K562 (cell line): ENCODE results near the gene DBT. TPM values are rescaled to one million over a fixed set of nuclear protein-coding genes. Genes with fewer than 3 reads are reported as not detected.

Experiments used
- ATAC-seq: fragments of 200-7000 bp; cut with Tn5 transposase; 3 replicates; pipeline ENCODE4 v1.9.1; 2020; ENCODE audit warnings: moderate library complexity
- Bru-seq: library from RNA; stranded (reverse); fragments of 400-500 nt; gene quantifications from one replicate; lab custom pipeline; 2021; lab: Mats Ljungman, UMichigan
- BruChase-seq, 2 experiments: library from RNA; stranded (reverse); fragments of 400-500 nt; gene quantifications; one replicate each; lab custom pipeline; 2021; lab: Mats Ljungman, UMichigan
- BruUV-seq: library from RNA; stranded (reverse); fragments of 400-500 nt; replicated peaks from 2 replicates; lab custom pipeline; 2021; lab: Mats Ljungman, UMichigan
- CTCF ChIA-PET: fragments of 300-600 bp; formaldehyde crosslinking; extraction: SDS; loops from one replicate; lab custom pipeline; 2021; ENCODE audit warnings: low intra/inter-chr PET ratio; lab: Yijun Ruan, JAX
- POLR2A ChIA-PET: fragments of 300-600, 350-650 bp; sonication (Branson Sonifier 250); formaldehyde crosslinking; extraction: SDS; loops from one replicate; lab custom pipeline; 2021; ENCODE audit warnings: antibody characterized with exemption, inconsistent platforms; lab: Yijun Ruan, JAX
- DNase-seq, 4 experiments: peaks; one replicate each; pipeline versions ENCODE4 v3.0.0 to v3.0.0-alpha.2; 2011 to 2018; ENCODE audit warnings: low spot score in 3 of 4, mixed read lengths in 3 of 4; ENCODE audit errors: extremely low read depth in 1 of 4
- FAIRE-seq: peaks from 2 replicates; lab custom pipeline; 2011; peaks lifted over from hg19 to GRCh38; lab: Jason Lieb, UNC
- H2AFZ ChIP-seq: 2 replicates; pipeline ENCODE4 v1.6.0; 2011; ENCODE audit warnings: low read depth, low read length, control low read depth, inconsistent platforms
- H3K27ac ChIP-seq: fragments of 200-600 bp; 3 replicates; pipeline ENCODE4 v1.8.0; 2011; ENCODE audit warnings: low read depth, mild to moderate bottlenecking, control low read depth, inconsistent platforms, low read length, moderate library complexity, mixed read lengths; ENCODE audit errors: extremely low read depth
- H3K27me3 ChIP-seq, 2 experiments: fragments of 300-600 bp in 1 of 2; 2 replicates in 1 of 2; 3 replicates in 1 of 2; pipeline versions ENCODE4 v1.6.0 to v1.8.0; 2011; ENCODE audit warnings: inconsistent platforms in 2 of 2, low read length in 2 of 2, mild to moderate bottlenecking in 1 of 2, mixed read lengths in 1 of 2, moderate library complexity in 1 of 2; ENCODE audit not compliant: control insufficient read depth in 2 of 2, insufficient read depth in 2 of 2
- H3K36me3 ChIP-seq: fragments of 300-600 bp; 3 replicates; pipeline ENCODE4 v1.8.0; 2011; ENCODE audit warnings: mild to moderate bottlenecking, low read length, inconsistent platforms; ENCODE audit not compliant: control insufficient read depth, insufficient read depth
- H3K4me1 ChIP-seq, 2 experiments: fragments of 200-600 bp in 1 of 2; replicated peaks in 1 of 2; 2 replicates in 1 of 2; 3 replicates in 1 of 2; pipeline versions ENCODE4 v1.5.1 to v1.8.0; 2011; ENCODE audit warnings: inconsistent platforms in 2 of 2, low read length in 2 of 2, mild to moderate bottlenecking in 1 of 2, mixed read lengths in 1 of 2, moderate library complexity in 1 of 2; ENCODE audit not compliant: control insufficient read depth in 2 of 2, insufficient read depth in 2 of 2
- H3K4me2 ChIP-seq: 2 replicates; pipeline ENCODE4 v1.6.1; 2011; ENCODE audit warnings: low read length, control low read depth, inconsistent platforms, mixed read lengths; ENCODE audit not compliant: insufficient read depth
- H3K4me3 ChIP-seq: fragments of 200-600 bp; sonication (generic), shearing (Covaris generic); 2 replicates; pipeline ENCODE4 v1.5.1; 2016; ENCODE audit warnings: control low read depth, inconsistent platforms
- H3K79me2 ChIP-seq: fragments of 200-600 bp; 3 replicates; pipeline ENCODE4 v1.8.0; 2011; ENCODE audit warnings: low read length, inconsistent platforms; ENCODE audit not compliant: control insufficient read depth, insufficient read depth
- H3K9ac ChIP-seq, 2 experiments: 2 replicates each; pipeline versions ENCODE4 v1.6.0 to v1.6.1; 2011; ENCODE audit warnings: low read depth in 2 of 2, low read length in 2 of 2, control low read depth in 1 of 2, inconsistent platforms in 1 of 2, mild to moderate bottlenecking in 1 of 2, mixed read lengths in 1 of 2; ENCODE audit not compliant: insufficient read depth in 1 of 2
- H3K9me1 ChIP-seq: one replicate; pipeline ENCODE4 v1.6.0; 2011; ENCODE audit warnings: inconsistent platforms, mild to moderate bottlenecking, low read length, moderate library complexity; ENCODE audit not compliant: control insufficient read depth, insufficient read depth
- H3K9me3 ChIP-seq: replicated peaks from 2 replicates; pipeline ENCODE4 v1.5.1; 2011; ENCODE audit warnings: low read depth, low read length, inconsistent platforms; ENCODE audit not compliant: control insufficient read depth, insufficient read depth
- H4K20me1 ChIP-seq: replicated peaks from 2 replicates; pipeline ENCODE4 v1.6.1; 2011; ENCODE audit warnings: low read length, inconsistent platforms, mixed read lengths; ENCODE audit not compliant: control insufficient read depth, insufficient read depth
- BACH1 ChIP-seq: fragments of 200-800 bp; sonication (Bioruptor generic); IDR thresholded peaks from 2 replicates; pipeline ENCODE4 v1.6.1; 2016; ENCODE audit warnings: missing genetic modification characterization, missing compliant biosample characterization
- CBFA2T3 ChIP-seq: fragments of 450-650 bp; IDR thresholded peaks from 2 replicates; pipeline ENCODE4 v1.6.1; 2017
- CBX3 ChIP-seq, 2 experiments: IDR thresholded peaks; 1 replicate in 1 of 2; 2 replicates in 1 of 2; pipeline ENCODE4 v1.6.1; 2012; ENCODE audit warnings: inconsistent platforms in 2 of 2, low read length in 2 of 2, borderline replicate concordance in 1 of 2, control low read depth in 1 of 2
- CREB1 ChIP-seq, 2 experiments: sonication (generic) in 1 of 2; formaldehyde crosslinking in 1 of 2; IDR thresholded peaks; 2 replicates each; pipeline versions ENCODE4 v1.6.1 to v1.8.0; 2012 to 2022; ENCODE audit warnings: inconsistent platforms in 1 of 2, mild to moderate bottlenecking in 1 of 2, missing genetic modification reagents in 1 of 2, moderate library complexity in 1 of 2
- CXXC5 ChIP-seq: fragments of 250-450 bp; sonication (Bioruptor Pico); IDR thresholded peaks from 2 replicates; pipeline ENCODE4 v1.8.0; 2022; ENCODE audit warnings: inconsistent platforms, mild to moderate bottlenecking, moderate library complexity
- MCM2 ChIP-seq: fragments of 450-650 bp; IDR thresholded peaks from 2 replicates; pipeline ENCODE4 v1.6.1; 2017; ENCODE audit warnings: low read depth, mild to moderate bottlenecking
- POLR2H ChIP-seq: IDR thresholded peaks from 2 replicates; pipeline ENCODE4 v1.6.1; 2016; ENCODE audit warnings: missing genetic modification characterization, low read depth, mild to moderate bottlenecking, control low read depth, missing compliant biosample characterization, moderate library complexity
- RBM39 ChIP-seq: fragments of 200-400 bp; formaldehyde crosslinking; optimal IDR thresholded peaks from 2 replicates; pipeline ENCODE3; 2018; ENCODE audit warnings: low read depth, low read length
- ZBTB7A ChIP-seq: IDR thresholded peaks from 2 replicates; pipeline ENCODE4 v1.6.1; 2011; ENCODE audit warnings: low read depth, mild to moderate bottlenecking, low read length, moderate library complexity, borderline replicate concordance; ENCODE audit not compliant: control insufficient read depth
- WGBS: fragments of 100-300 bp; shearing (Covaris generic); methylation state at CpG from one replicate; pipeline ENCODE4 v1.1.6; 2016; ENCODE audit warnings: low coverage, mixed read lengths; ENCODE audit not compliant: insufficient coverage; ENCODE audit errors: missing lambda C conversion rate; 5-methylcytosine and 5-hydroxymethylcytosine counted together
- in situ Hi-C: fragments of 300-500 bp; cut with MboI; formaldehyde crosslinking; loops from 4 replicates; pipeline ENCODE4 v1.15.0; 2018; ENCODE audit warnings: inconsistent platforms, mixed read lengths
- intact Hi-C: fragments of 100-400 bp; cut with micrococcal nuclease; formaldehyde crosslinking; loops from 2 replicates; pipeline ENCODE4 v1.14.2; 2022
- long read RNA-seq, 3 experiments: library from polyadenylated mRNA in 2 of 3; library from RNA in 1 of 3; unstranded in 2 of 3; stranded (forward) in 1 of 3; transcript quantifications; one replicate each; pipeline ENCODE4 v2.0.0, GENCODE V29; 2019 to 2022
- polyA minus RNA-seq, 3 experiments: library from RNA; depleted of rRNA, polyadenylated mRNA; stranded (reverse); fragments of >200 nt; gene quantifications; 2 replicates each; pipeline ENCODE4 v1.2.3, GENCODE V29; 2011
- polyA plus RNA-seq, 8 experiments: library from polyadenylated mRNA; depleted of rRNA in 4 of 8; stranded (reverse) in 5 of 8; unstranded in 3 of 8; fragments of >200 nt; fragmentation: Nextera tagmentation in 2 of 8; fragmentation: Illumina TruSeq in 1 of 8; extraction: Ambion mirVana in 2 of 8; extraction: Trizol in 1 of 8; gene quantifications; 2 replicates each; pipeline versions ENCODE4 v1.2.1 to v1.2.3, GENCODE V29; 2011 to 2014; ENCODE audit warnings: inconsistent platforms in 1 of 8, missing spikeins in 1 of 8
- total RNA-seq, 7 experiments: library from RNA; depleted of rRNA in 6 of 7; stranded (reverse); fragments of >200 nt in 6 of 7; fragmentation: Illumina TruSeq in 2 of 7; extraction: Trizol in 2 of 7; gene quantifications; 2 replicates each; pipeline versions ENCODE4 v1.2.1 to v1.2.3, GENCODE V29; 2011 to 2021; ENCODE audit warnings: low replicate concordance in 1 of 7
- TF ChIP-seq, protein P1 (sequence below): fragments of 450-650 bp; conservative IDR thresholded peaks from 2 replicates; pipeline ENCODE4 v1.6.1; 2016; ENCODE audit warnings: missing genetic modification characterization, low read depth, mild to moderate bottlenecking, missing compliant biosample characterization, moderate library complexity
- TF ChIP-seq, protein P2 (sequence below): fragments of 150-350 bp; conservative IDR thresholded peaks from 2 replicates; pipeline ENCODE4 v1.6.1; 2014; ENCODE audit warnings: low read length

DBT gene
- total RNA-seq (2011; cell fraction: chromatin; rRNA removed; ENCODE audit: low replicate concordance): 11.9 and 33.4 TPM in 2 replicates
- 5.0 and 6.2 TPM in 2 replicates for total RNA-seq (2011; cell fraction: nucleolus; rRNA removed)
- total RNA-seq (2011; cell fraction: nucleoplasm; rRNA removed): 10.9 and 12.6 TPM in 2 replicates
- 3.1 and 3.6 TPM in 2 replicates for total RNA-seq (2014; rRNA removed)
- total RNA-seq (2014; rRNA removed; fragmentation: Illumina TruSeq; extraction: Trizol): 13.5 and 17.5 TPM in 2 replicates
- total RNA-seq (2015; rRNA removed; fragmentation: Illumina TruSeq; extraction: Trizol): 7.0 and 7.3 TPM in 2 replicates
- 9.1 and 9.5 TPM in 2 replicates for total RNA-seq (2021)
- polyA plus RNA-seq (2011; rRNA removed): 10.9 and 12.1 TPM in 2 replicates
- polyA plus RNA-seq (2011; cell fraction: cytosol; rRNA removed): 1.5 and 3.3 TPM in 2 replicates
- polyA plus RNA-seq (2011; cell fraction: nucleus; rRNA removed): 4.2 and 5.2 TPM in 2 replicates
- polyA plus RNA-seq (2012): 4.4 and 8.1 TPM in 2 replicates
- 6.1 and 7.7 TPM in 2 replicates for polyA plus RNA-seq (2014; fragmentation: Illumina TruSeq; extraction: Trizol)
- 1 to 10 TPM; 2.7 to 3.3 TPM for polyA plus RNA-seq (2014; fragmentation: Nextera tagmentation; extraction: Ambion mirVana)
- 4.1 and 5.0 TPM in 2 replicates for polyA plus RNA-seq (2014; rRNA removed)
- polyA minus RNA-seq (2011; rRNA and poly(A)+ RNA removed): 21.3 and 21.7 TPM in 2 replicates
- 2.6 and 4.8 TPM in 2 replicates for polyA minus RNA-seq (2011; cell fraction: cytosol; rRNA and poly(A)+ RNA removed)
- 7.1 and 16.7 TPM in 2 replicates for polyA minus RNA-seq (2011; cell fraction: nucleus; rRNA and poly(A)+ RNA removed)
- percentile 79 among the genes with signal in this experiment for Bru-seq, nascent RNA
- percentile 78 among the genes with signal in this experiment for BruChase-seq, experiment 1, labeled RNA remaining after a 2-hour chase
- percentile 74 among the genes with signal in this experiment for BruChase-seq, experiment 2, labeled RNA remaining after a 6-hour chase
- long read RNA-seq, experiment 1, full-length matches to known transcripts: 10 of 22 reads
- long read RNA-seq, experiment 1, partial matches to known transcripts: 1 of 22 reads
- long read RNA-seq, experiment 1, other reads (novel, unspliced or antisense): 11 of 22 reads
- long read RNA-seq, experiment 2, partial matches to known transcripts: 0 of 11 reads
- long read RNA-seq, experiment 2, other reads (novel, unspliced or antisense): 11 of 11 reads
- long read RNA-seq, experiment 3, full-length matches to known transcripts: 1 of 2 reads
- long read RNA-seq, experiment 3, partial matches to known transcripts: 0 of 2 reads
- long read RNA-seq, experiment 3, other reads (novel, unspliced or antisense): 1 of 2 reads

DNA sequence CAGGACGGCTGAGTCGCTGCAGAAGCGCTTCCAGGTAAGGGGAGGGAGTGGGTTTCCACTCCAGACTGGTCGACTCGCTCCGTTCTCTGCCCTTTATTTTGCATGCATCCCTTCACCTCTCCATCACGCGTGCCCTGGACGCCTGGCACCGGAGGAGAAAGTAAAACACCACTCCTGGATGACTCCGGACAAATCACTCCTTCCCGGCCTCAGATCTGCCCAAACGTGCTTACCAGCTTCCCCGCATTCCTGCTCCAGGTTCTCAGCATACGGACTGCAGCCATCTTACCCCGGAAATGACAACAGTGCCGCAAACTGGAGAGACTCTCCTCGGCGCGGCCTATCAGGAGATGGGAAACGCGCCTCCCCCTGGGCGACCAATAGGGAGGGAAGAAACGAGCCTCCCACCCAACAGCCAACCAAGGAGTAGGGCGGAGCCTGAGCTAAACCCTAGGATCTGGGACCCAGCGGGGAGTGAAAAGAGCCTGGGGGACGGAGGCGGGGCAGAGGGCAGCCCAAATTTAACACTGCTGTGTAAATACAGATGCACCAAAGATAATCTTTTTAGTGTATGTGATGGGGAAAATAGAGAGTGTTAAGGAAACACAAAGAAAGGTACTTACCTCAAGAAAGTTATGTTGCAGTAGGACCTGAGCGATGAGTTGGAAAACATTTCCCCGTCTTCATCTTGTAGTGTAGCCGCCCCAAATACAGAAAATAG, at the start of gene DBT:
Gene DBT (minus strand): TSS at position 298 of the 721 bp plus-strand sequence. CDS start 14 bp downstream, at position 284.
- DNase-seq: peak; percentile 98 to 100 (median 100)
- H2AFZ ChIP-seq: peak within 1 kb of the TSS; percentile 90
- H3K4me1 ChIP-seq: peaks cover 4 to 21% of the 10 kb centered on the region in 2 experiments; a peak in 4 of 5 replicates
- intact Hi-C loops: loop anchor here (2.0 to 10.0 kb wide), 3 partner anchors 15 to 117 kb away; partner anchors contain the start of genes CDC14A, SASS6 and TRMT13
- no peaks in the 10 kb centered on the region for H3K9me3 ChIP-seq
- H3K36me3 ChIP-seq: peaks cover 7% of the 10 kb centered on the region
- H3K27me3 ChIP-seq: no peaks in the 10 kb centered on the region
- H3K79me2 ChIP-seq: peaks cover 43% of the 10 kb centered on the region
- no TSS peak for BruUV-seq
- in situ Hi-C loops: no loop called here
- peak within 1 kb of the TSS; percentile 83 for H3K27ac ChIP-seq
- peak; percentile 98 for FAIRE-seq
- ChIA-PET CTCF (no interaction called here), POLR2A (interaction anchor here (0.7 to 3.5 kb wide), 15 partner anchors 11 to 323 kb away, joined by 3 to 25 read pairs (median 3); a partner anchor contains a TSS)
- peak within 1 kb of the TSS; percentile 98 for H3K4me2 ChIP-seq
- no peaks in the 10 kb centered on the region for H4K20me1 ChIP-seq
- H3K9ac ChIP-seq: peak within 1 kb of the TSS; percentile 89 to 99
- peak; percentile 98 for ATAC-seq
- H3K9me1 ChIP-seq: no peaks in the 10 kb centered on the region
- WGBS: under 1% methylated on average over 30 of the region's 31 CpGs
- H3K4me3 ChIP-seq: peak within 1 kb of the TSS; percentile 68
- TF ChIP-seq CBFA2T3: 0 out of 2 replicates have a peak, but pooled peaks have one; percentile 14
- TF ChIP-seq MCM2: no peak
- no peak for TF ChIP-seq BACH1 (tag)
- TF ChIP-seq ZBTB7A: no peak
- TF ChIP-seq, protein P1, sequence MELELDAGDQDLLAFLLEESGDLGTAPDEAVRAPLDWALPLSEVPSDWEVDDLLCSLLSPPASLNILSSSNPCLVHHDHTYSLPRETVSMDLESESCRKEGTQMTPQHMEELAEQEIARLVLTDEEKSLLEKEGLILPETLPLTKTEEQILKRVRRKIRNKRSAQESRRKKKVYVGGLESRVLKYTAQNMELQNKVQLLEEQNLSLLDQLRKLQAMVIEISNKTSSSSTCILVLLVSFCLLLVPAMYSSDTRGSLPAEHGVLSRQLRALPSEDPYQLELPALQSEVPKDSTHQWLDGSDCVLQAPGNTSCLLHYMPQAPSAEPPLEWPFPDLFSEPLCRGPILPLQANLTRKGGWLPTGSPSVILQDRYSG (tag): no peak
- TF ChIP-seq CXXC5 (CRISPR knock-in tag): peak; percentile 55; the same call in 1 of the 2 replicates
- TF ChIP-seq CREB1 (IDR thresholded peaks at IDR 0.05): peak; percentile 63; the same call in 1 of the 2 replicates
- peak; percentile 72; the same call in 1 of the 2 replicates for TF ChIP-seq CREB1 (CRISPR knock-in tag; IDR thresholded peaks at IDR 0.05)
- peak in 1 of 2 experiments; percentile 31; a peak in 1 of 3 replicates for TF ChIP-seq CBX3 (IDR thresholded peaks at IDR 0.05; ENCODE audit: borderline replicate concordance in 1 of 2, low read length in 2 of 2)
- TF ChIP-seq POLR2H: peak; percentile 84
- TF ChIP-seq, protein P2, sequence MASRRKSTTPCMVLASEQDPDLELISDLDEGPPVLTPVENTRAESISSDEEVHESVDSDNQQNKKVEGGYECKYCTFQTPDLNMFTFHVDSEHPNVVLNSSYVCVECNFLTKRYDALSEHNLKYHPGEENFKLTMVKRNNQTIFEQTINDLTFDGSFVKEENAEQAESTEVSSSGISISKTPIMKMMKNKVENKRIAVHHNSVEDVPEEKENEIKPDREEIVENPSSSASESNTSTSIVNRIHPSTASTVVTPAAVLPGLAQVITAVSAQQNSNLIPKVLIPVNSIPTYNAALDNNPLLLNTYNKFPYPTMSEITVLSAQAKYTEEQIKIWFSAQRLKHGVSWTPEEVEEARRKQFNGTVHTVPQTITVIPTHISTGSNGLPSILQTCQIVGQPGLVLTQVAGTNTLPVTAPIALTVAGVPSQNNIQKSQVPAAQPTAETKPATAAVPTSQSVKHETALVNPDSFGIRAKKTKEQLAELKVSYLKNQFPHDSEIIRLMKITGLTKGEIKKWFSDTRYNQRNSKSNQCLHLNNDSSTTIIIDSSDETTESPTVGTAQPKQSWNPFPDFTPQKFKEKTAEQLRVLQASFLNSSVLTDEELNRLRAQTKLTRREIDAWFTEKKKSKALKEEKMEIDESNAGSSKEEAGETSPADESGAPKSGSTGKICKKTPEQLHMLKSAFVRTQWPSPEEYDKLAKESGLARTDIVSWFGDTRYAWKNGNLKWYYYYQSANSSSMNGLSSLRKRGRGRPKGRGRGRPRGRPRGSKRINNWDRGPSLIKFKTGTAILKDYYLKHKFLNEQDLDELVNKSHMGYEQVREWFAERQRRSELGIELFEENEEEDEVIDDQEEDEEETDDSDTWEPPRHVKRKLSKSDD: no peak
- no peak for TF ChIP-seq RBM39
